Measurements from ENCODE around the gene RTN4RL1.

The RTN4RL1 gene

DNA sequence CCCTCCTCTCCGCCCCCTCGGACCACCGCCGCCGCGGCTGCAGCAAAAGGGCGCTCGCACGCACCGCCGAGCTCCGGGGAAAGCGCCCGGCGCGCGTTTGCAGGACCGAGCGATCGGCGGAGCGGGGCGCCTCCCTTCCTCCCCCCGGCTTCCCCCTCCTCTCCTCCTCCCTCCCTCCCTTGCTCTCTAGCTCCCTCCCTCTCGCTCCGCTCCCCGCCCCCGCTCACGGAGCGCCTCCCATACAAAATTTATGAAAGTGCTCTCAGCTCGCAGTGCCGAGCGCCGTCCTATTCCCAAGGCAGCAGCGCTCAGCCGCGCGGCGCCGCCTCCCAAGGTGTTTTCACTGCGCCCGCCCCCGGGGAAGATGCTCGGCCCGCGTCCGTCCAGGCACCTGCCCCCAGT is at the start of gene RTN4RL1:
Gene RTN4RL1, minus strand, starts transcription at position 115 of the 402 bp plus-strand sequence. CDS start 469 bp downstream, outside the sequence.
- peak; percentile 92 for DNase-seq

- no peak for DNase-seq
Observed at GRCh38 chr17:2074919-2075318, 49.8 kb upstream of the RTN4RL1 start.

DNA sequence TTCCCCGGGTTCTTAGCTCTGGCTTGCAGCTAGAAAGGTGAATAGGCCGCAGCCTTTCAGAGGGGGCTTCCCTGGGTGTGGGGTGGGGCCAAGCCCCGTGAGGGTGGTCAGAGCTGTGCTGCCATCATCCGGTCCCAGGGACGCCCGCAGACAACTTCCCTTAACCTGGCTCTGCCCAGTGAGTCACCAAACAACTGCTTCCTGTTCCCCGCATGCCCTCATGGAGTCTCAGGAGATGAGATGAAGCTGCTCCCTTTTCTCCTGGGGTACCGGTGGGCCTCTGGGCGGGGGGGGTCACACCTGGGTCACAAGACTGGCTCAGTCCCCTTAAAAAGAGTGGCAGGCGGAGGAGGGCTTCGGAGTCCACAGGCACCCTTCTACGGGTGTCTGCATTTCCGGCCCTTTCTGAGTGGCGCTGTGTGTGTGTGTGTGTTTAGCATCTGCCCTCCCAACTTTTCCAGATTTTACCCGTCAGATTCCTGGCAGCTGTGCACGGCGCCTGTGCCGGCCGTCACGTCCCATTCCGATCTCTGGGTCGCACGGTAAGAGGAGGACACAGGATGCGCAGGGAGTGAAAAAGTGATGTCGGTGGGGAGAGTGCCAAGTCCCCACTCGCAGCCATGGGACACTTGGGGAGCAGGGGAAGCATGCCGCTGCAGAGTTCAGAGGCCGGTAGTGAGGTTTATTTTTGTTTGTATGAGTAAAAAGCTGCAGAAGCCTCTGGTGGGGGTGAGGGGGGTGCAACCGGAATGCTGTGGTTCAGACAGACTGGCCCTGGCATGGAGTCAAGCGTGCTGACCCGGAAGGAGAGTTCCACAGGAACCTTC is 46.5 kb upstream of the RTN4RL1 start:
- DNase-seq, result no peak

GRCh38 chr17:2071024-2071385 is 45.9 kb upstream of the RTN4RL1 start:
- DNase-seq, result no peak

DNA sequence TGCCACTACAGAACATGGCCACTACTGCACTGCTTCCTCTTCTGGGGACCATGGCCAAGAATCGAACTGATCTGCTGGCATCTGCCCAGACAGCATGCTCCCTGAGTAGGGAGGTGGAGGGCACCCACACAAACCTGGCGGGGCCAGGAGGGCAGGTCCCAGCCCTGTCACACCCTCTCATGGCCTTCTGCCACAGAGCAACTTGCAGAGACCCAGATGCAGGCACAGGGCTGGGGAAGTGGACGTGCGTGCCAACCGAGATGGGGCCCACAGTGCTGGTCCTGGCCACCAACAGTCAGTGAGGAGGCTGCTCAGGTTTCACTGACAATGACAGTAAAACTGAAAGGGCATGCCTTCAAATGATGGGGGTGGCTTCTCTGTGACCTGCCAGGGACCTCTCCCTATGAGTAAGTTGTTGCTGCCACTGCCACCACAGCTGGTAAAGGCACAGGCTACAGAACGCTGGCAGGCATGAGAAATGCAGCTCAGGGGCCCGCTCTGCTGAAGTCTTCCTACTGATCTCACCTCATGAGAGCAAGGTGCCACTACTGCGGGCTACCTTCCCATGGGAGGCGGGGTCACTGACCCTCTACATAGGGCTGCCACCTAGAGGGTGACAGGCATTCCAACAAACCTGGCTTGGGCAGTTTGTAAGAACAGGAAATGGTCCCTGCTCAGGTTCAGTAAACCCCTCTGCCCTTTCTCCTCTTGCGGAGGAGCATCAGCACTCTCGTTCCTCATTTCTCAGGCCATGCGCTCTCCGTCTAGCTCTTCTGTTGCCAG is 45.3 kb upstream of the RTN4RL1 start:
- no peak for DNase-seq

DNA sequence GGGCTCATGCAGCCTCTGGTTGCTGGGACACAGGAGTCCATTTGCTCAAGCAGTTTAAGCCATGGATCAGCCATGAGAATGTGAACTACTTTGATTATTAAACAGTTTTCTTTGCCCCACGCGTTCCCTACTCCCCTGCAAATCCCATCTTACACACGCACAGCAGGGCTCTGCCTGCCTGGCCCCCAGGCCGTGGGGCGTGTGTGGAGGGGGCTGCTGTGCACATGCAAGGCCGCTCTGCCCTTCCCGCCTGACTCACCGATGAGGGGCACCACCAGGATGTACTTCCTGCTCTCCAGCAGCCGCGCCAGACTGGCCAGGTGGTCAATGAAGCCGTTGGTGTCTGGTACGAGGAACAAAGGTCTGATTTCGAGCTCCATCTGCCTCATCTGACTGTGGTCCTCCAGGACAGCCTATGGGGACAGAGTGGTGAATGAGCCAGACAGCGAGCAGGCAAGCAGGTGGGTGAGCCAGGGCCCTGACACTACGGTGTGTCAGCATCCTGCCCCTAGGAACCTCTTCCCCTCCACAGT is 43.5 kb upstream of the RTN4RL1 start:
- no peak for DNase-seq

DNA sequence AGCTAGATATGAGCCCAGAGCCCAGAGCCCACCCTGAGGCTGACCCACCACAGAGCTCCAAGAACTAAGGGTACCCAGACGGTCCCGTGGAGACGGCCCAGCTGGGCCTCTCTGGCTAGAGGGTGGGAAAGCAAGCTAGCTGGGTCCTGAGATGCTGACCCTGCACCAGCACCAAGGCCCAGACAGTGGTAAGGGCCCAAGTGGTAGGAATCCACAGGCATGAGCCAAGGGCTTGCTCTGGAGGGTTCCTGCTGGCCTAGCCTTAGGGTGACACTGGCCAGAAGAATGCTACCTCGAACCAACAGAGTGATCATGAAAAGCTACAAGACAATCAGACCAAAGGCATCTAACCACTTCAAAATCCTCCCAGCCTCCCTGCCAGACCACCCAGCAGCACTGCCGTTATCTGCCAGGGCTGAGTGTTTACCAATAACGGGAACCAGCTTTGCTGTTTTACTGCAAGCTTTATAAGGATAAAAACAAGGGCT is 42.9 kb upstream of the RTN4RL1 start:
- DNase-seq, result no peak

- no peak for DNase-seq
Observed at GRCh38 chr17:2067608-2068024, 42.5 kb upstream of the RTN4RL1 start.

DNA sequence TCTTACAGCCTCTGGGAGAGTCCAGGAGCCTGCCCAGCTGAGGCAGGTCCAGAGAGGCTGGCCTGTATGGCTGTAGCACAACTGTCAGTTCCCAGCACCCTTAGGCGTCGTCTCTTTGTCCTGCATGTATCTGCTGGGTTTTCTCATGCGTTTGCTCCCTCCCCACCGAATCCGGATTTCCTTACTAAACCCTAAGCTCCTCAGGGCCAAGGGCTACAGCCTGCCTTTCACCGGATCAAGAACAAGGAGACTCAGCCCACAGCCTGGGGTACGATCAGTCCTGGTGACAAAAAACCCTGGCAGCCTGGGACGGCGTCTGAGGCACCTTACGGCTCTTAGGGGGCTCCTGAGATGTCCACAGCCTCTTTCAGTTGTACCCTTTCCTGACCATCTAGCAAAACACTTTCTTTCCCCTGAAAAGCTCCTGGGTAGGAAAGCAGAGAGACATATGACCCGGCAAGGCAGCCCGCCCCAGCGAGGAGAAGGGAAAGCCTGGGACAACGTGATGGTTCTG is 42.0 kb upstream of the RTN4RL1 start:
- DNase-seq, result no peak

GRCh38 chr17:2065949-2066400 is 40.8 kb upstream of the RTN4RL1 start:
- DNase-seq, result no peak

GRCh38 chr17:2064980-2065785 is 40.0 kb upstream of the RTN4RL1 start:
- DNase-seq, result no peak

DNA sequence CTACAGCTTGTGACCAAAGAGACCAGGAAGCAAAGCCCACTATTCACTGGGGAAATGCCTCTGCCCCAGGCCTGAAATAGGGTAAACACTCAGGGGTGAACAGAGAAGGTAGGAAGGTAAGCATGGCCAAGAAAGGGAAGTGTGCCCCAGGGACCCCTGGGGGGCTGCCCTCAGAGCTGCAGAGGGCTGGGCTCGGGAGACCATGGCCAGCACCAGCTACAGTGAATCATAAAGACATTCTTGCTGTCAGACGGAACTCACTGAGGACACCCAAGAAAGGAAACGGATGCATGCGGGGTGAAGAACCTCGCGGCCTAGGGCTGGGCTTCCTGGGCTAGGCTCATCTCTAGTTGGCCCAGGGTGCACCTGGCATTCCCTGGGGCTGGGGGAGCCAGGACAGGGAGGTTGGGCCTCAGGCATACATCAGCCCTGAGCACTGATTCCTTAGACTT is 39.4 kb upstream of the RTN4RL1 start:
- no peak for DNase-seq

GRCh38 chr17:2064147-2064489 is 39.0 kb upstream of the RTN4RL1 start:
- DNase-seq, result no peak

- no peak for DNase-seq
Observed at GRCh38 chr17:2063261-2064146, 38.4 kb upstream of the RTN4RL1 start.

DNA sequence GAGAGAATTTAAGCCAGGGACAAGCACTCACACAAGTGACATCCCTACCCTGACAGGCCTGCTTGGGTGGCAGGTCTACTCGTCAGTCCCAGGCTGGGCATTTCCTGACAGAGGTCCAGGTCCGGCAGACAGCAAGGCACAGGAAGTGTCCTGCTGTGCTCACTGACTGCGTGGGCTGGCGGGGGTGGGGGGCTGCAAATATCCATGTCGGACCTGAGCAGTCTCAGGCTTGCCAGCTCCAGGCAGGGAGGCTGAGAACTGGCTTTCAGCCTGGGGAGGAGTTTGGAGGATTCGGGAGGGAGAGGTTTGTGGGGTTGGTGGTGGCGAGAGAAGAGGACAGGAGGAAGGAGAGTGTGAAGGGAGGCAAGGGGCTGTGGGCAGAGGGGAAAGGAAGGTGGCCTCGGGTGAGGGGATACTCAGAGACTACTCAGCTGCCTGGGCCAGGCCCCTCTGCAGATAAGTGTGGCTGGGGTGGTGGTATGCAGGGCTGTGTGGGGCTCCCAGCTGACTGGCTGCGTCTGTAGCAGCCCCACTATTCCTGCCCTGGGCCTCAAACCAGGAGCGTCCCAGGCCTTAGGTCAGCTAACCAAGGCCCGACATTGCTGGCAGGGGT is 37.5 kb upstream of the RTN4RL1 start:
- no peak for DNase-seq

DNA sequence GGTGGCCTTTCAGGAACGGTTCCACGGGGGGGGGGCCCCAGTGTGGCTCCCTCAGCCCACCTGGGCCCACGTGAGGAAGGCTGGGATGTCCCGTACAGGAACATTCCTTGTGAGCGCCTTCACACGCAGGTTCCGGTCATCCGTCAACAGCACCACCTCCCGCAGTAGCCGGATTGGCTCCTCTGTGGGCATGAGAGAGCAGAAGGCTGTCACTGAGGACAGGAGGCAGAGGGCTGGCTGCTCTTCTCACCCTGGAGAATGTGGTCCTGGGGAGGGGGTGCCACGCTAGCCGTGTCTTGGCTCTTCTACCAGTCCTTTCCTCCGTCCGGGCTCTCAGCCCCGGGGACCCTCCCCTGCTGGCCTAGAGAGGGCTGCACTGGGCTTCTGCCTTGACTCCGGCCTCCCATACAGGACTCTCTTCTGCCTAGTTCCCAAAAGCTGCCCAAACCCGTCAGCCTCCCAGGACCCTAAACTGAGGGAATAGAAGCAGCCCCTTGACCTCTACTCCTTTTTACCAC is 36.4 kb upstream of the RTN4RL1 start:
- DNase-seq, result no peak

DNA sequence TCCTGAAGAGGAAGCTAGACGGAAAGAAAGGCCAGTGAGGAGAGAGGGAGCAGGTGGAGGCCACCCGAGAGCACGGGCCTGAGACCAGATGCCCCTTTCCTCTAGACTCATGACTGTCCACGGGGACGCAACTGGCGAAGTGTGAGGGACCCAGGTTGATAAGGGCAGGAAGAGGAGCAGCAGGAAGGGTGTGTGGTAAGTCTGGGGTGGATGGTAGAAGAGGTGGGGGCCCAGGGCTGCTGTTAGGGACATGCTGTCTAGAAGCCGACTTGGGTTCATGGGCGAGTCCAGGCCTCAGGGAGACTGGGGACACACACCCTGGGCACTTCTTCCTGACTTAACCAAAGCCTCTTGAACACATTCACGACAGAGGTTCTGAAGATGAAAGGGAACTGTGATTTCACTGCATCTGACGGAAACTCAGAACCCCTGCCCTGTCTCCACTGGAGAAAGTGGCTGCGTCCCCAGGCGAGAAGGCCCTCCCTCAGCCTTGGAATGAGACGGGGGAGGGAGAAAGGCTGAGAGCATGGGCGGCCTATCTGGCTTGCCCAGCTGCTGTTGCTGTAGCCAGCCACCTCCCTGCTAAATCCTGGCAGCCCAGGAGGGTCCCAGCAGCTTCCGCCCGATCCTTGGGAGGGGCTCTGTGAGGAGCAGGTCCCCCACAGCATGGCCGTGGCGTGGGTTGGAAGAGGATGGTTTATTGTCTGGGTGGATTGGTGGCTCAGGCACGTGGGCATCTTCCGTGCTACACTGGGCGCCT is 35.7 kb upstream of the RTN4RL1 start:
- DNase-seq, result no peak

DNA sequence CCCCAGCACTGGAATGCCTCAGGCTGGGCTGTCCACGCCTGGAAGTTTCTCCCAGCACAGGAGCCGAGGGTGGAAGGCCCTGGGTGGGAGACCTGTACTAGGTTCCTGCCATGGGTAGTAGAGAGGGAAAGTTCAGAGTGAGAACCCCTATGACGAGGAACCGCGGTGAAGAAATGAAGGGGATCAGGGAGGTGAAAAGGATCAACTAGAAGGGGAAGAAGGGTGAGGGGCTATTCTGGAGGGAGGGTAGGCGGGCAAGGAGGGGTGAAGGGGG is 35.2 kb upstream of the RTN4RL1 start:
- DNase-seq, result no peak

- no peak for DNase-seq
Observed at GRCh38 chr17:2059547-2060384, 34.6 kb upstream of the RTN4RL1 start.
